ENCODE measurements around the gene GRIN2C.

Gene GRIN2C

GRCh38 chr17:74818291-74818938 lies 41.3 kb downstream of the GRIN2C start:
- no peak for DNase-seq

- no peak for DNase-seq
These were observed 42.6 kb downstream of the GRIN2C start for GRCh38 chr17:74816905-74817620.

- no peak for DNase-seq
These were observed 43.9 kb downstream of the GRIN2C start for GRCh38 chr17:74815550-74816370.

DNA sequence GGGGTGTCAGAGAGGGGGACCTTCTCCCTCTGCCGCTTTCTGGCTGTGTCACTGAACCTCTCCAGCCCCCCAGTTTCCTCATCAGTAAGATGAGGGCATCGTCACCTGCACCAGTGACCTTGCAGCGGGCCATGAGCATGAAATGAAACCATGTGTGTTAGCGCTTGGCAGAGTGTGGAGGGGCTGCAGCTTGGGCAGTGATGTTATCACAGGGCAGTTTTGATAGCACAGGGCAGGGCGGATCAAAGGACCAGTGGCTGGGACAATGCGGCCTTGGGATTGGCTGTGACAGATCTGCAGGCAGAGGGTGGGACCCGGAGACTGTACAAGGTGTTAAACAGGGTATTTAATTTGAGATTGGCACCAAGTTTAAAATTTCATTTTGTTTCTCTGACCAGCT lies 44.6 kb downstream of the GRIN2C start:
- DNase-seq, result no peak

DNA sequence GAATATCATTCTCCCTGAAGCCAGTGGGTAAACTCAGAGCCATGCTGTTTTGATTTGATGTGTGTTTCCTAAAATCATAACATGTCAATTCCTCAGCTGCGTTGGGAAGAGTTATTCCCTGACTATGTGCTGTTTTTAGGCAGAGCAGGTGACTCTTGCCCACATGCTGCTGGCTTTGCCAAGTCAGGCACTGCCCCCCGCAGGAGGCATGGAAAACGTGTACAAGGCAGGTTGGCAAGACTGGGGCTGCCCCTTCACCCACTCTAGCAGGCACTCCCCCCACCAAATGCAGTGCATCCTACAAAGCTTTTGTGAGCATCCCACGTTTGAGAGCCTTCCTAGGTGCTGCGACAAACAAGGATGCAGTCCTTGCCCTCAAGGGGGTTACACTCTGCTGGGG lies 45.2 kb downstream of the GRIN2C start:
- peak in 1 of 2 experiments; percentile 6 for DNase-seq

DNA sequence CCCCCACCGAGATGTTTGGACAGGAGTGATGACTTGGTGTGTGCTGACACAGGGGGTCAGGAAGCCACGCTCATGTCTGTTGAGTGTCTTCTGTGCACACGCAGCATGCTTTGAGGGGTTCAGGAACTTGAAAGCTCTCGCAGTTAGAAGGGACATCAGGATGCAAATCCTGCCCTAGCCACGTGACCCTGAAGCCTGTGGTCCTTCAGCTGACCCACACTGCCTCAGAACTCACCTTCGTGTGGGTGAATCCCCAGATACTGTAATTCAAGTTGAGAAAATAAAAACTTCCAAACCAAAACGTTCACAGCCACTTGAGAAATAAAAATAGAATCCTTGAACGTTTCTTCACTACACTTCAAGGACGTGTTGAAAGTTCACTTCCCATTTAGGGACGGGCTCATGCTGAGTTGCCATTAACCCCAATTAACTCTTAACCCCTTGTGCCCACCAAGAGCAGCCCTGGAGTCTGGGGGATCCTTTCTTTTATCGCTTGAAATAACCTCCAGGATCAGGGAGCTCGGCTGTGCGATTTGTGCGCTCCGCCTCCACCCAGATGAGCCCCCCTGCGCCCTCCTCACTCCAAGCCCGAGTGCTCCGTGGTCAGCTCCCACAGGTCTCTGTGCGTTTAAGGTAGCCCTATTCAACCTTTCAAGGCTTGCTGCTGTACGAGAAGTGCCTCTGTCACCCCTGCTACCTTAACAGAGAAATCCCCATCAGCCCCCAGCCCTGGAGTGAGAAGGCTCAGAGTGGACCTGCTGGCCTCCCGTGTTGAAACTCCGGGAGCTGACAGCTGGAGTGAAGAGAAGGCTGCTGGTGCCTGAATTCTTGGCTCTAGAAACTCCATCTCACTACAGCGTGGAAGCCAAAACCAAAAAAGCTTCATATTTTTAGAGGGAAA lies 47.3 kb downstream of the GRIN2C start:
- DNase-seq, result no peak

DNA sequence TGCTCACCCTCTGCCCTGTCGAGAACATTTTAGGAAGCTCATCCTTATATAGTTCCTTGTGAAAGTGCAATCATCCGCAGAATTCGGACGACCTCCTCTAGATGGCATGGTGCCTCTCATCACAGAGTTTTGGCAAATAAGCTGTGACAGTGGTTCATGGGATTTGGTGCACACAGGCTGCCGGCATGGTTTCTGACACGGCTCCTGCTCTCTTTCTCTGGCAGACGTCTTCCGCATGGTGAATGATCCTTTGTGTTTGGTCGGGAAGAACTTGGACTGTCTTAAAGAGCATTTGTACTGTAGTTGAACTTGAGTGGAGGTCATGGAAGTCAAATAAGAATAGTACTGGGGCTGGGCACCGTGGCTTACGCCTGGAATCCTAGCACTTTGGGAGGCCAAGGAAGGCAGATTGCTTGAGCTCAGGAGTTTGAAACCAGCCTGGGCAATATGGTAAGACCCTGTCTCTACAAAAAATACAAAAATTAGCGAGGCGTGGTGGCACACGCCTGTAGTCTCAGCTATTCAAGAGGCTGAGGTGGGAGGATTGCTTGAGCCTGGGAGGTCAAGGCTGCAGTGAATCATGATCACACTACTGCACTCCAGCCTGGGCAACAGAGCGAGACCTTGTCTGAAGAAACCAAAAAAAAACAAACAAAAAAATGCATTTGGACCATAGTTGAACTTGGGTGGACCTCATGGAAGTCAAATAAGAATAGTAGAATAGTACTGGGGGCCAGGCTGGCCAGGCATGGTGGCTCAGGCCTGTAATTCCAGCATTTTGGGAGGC lies 48.8 kb downstream of the GRIN2C start:
- no peak for DNase-seq

DNA sequence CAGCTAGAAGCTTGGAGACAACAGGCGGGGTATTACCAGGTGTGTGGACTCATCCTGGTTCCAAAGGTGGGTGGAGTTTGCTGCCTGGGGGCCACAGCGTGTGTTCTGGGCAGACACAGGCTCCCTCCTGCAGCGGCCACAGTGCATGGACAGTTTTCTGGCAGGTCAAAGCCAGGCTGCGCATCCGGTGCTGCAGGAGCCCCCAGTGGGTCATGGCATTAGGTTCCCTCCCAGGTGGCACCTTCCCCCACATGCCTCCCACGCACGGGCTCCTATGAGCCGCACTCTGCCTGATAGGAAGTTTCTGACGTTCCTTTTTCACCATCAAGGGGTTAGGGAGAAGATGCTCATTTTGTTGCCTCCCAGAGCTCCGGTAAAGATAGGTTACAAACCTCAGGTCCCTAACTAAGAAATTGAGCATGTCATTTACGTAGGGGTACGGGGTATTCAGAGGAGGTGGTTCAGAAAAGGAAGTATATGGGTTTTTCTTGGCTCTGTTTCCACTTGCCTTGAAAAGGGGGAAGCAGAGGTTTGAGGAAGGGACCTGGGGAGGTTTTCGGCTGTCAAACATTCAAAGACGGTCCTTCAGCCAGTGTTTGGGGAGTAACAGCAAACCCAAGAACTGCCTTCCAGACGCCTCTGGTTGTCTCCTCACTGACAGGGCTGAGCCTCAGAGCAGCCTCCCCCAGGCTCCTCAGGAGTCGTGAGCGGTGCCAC lies 50.8 kb downstream of the GRIN2C start:
- DNase-seq, result no peak

- no peak for DNase-seq
These were observed 51.8 kb downstream of the GRIN2C start for GRCh38 chr17:74807925-74808324.

- DNase-seq, result no peak
These were observed 52.2 kb downstream of the GRIN2C start for GRCh38 chr17:74807441-74807840.

GRCh38 chr17:74806334-74806733 lies 53.4 kb downstream of the GRIN2C start:
- no peak for DNase-seq

GRCh38 chr17:74805591-74805991 lies 54.1 kb downstream of the GRIN2C start:
- DNase-seq, result no peak

DNA sequence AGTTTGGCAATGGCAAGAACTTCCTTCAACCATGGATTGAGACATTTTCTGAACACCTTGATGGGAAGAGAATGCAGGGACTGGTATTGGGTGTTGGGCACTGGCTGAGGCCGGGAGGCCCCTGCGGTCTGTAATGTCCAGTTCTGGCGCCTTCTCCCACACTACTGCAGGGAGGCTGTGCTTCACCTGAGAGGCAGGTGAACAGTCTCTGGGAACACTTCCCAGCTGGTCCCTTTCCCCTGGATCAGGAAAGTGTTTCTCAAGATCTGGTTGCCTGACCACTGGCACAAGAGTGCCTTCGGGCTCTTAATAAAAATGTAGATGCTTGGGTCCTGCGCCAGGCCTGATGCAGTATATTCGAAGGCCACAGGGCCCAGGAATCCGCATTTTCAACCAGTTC lies 55.0 kb downstream of the GRIN2C start:
- DNase-seq, result no peak

DNA sequence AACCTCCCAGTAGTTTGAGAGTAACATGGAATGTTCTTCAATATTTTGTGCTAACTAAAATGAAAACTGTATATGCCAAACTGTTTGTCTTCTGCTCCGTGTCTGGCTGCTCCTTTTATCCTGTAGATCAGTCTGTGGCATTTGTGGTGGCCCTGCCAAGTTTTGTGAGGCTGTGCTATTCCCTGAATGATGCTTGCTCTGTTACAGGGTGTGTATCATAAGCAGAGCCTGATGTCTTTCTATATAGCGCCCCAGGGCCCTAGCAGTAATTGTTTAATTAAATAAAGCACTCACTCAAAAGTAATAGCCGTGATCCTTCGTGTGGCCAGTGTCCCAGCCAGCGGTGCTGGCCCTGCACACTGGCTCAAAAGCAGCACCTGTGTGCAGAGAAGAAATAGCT lies 55.7 kb downstream of the GRIN2C start:
- no peak for DNase-seq

DNA sequence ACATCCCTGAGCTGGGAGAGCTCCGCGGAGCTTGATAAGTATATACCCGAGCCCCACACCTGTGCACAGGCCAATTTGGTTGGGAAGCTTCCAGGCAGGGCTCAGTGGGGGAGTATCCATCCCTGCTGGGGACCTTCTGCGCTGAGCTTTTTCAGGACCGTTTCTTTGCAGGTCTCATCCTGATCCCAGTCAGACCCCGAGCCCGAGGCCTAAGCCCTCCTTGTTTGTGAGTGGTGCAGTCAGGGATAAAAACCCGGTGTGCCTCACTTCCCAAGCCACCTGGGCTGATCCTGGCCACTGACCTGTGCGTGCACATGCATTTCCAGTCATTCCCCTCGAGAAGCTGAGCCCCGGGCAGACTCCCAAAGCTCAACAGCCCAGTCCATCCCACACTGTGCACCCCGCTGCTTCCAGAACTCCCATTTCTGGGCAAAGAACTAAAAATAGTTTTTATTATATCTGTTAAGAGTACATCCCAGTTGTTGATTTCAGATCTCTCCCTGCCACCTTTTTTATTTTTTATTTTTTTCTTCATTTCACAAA lies 56.2 kb downstream of the GRIN2C start:
- no peak for DNase-seq

GRCh38 chr17:74801896-74802295 lies 57.8 kb downstream of the GRIN2C start:
- no peak for DNase-seq

DNA sequence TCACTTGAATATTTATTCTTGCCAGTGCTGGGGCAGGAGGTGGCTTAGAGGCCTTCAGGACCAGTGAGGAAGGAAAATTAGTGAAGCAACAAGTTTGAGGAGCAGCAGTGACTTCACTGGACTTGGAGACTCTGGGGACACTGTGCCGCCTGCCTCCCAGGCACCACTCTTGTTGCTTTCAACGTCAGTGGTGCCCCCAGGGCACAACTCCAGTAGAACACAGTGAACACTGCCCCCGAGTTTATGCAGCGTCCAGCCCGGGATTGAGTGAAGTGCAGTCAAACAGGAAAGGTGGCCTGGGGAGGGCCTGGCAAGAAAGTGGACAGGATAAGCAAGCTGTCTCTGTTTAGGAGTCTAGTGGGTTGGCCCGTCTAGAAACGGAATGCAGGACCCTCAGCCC lies 59.2 kb downstream of the GRIN2C start:
- no peak for DNase-seq

- no peak for DNase-seq
These were observed 60.6 kb downstream of the GRIN2C start for GRCh38 chr17:74799097-74799496.

DNA sequence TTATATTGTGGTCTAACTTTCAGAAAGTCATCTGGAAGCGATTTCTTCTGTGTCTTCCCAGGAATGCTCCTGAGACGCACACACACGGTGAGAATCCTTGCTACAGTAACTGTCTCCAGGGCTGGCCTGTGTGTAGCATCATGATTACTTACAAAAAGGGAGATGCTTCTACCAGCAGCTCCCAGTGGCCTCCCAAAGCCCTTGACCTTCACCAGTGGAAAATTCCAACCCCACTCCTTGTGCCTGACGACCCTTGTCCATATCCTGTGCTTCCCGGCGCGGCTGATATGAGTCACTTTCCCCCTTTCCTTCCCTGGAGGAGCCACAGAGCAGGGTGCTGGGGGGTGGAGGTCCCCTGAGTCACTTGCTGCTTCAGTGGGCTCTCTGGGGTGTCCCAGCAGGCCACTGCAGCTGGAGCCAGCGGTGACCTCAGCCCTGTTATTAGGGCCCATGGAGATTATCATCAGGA lies 61.4 kb downstream of the GRIN2C start:
- DNase-seq, result no peak

DNA sequence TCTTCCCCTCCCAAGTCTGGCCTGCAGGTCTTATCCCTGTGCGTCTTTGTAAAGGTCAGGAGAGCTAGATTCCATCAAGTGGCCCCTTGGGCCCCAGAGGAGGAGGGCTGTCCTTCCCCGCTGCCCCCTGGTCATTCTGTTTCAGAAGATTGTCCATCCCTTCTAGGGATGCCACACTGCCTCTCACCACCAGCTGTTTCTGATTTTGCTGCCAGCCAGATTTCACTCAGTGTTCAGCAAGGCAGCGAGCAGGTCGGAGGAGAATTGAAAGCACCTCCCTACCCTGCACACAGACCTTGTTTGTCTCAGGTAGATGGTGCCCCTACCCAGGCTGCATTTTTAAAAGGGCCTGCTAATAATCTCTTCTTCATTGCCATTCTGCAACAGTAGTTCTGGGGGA lies 61.9 kb downstream of the GRIN2C start:
- DNase-seq, result no peak

DNA sequence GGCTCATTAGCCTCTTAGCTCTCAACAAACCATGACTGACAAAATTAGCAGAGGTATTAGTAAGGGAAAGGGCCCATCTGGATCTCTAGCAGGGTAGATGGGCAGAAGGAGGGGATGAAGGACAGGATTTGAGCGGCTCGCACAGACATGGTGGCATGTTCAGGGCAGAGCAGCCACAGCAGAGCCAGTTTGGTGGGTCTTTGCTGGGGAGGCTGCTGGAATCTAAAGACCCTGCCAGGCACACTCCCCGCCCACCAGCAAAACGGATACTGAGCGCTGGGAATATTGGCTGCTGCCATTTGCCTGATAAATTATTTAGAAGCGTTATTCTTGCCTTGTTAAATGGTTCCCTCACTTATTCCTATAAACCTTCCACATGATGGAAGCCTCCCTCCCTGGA lies 62.8 kb downstream of the GRIN2C start:
- DNase-seq, result no peak

All from activated CD4-positive, alpha-beta T cell treated with anti-CD3 and anti-CD28 coated beads, Interleukin-2, amount 50 U/mL, for 48 hours (primary cell).